GM21529 (cell line): Measurements from ENCODE around the gene ARPC1A.
"Not testable (repeated sequence)": the region's sequence is repeated elsewhere in the genome, so short reads cannot be mapped to it uniquely, and the experiment has no call there.

Experiments used
- ATAC-seq: cut with Tn5 transposase; IDR thresholded peaks from one replicate; pipeline ENCODE4 v1.9.1; 2021; ENCODE audit not compliant: unreplicated experiment

Gene ARPC1A

DNA sequence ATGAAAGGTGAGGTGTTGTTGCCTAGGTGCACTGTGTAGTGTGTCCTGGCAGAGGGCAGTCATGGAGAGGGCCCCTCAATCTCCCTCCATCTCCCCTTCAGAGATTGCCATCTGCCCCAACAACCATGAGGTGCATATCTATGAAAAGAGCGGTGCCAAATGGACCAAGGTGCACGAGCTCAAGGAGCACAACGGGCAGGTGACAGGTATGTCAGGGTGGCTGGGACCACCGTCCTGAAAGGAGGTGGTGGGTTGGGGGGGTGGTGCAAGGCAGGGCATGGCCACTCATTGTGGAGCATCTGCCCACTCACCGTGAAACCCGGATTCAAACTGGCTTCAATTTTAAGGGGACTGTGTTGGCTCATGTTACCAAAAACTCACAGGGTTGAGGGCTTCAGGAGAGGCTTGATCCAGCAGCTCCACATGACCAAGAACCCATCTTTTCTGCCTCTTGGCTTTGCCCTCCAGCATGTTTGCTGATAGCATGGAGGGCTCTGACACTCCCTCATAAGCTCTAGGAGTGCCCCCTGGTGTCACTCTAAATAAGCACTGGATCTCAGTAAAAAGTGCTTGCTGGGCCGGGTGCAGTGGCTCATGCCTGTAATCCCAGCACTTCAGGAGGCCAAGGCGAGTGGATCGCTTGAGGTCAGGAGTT lies 61.0 kb downstream of the ARPC1A start:
- no peak for ATAC-seq

- ATAC-seq = not testable (repeated sequence)
Observed at GRCh38 chr7:99387239-99387635, 61.5 kb downstream of the ARPC1A start.

GRCh38 chr7:99387912-99388311 lies 62.2 kb downstream of the ARPC1A start:
- ATAC-seq = no peak

- ATAC-seq = no peak
Observed at GRCh38 chr7:99389772-99390171, 64.1 kb downstream of the ARPC1A start.

GRCh38 chr7:99390941-99391602 lies 65.4 kb downstream of the ARPC1A start:
- ATAC-seq = no peak

DNA sequence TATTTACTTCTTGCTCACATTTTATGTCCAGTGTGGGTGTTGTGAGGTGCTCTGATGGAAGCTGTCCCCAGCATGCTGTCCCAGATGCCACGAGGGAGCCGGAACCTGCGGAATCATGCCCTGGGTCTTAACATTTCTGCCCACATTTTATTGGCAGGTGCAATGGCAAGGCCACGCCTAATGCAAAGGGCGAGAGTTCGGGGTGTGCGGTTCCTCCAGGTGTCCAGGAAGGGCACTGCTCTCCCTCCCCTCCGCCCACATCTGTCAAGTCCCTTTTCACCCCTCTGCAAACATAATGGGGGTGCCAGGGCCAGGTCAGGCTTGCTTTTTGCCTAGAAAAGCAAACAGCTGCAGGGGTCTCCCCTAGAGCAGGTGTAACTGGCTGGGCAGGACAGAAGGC lies 66.3 kb downstream of the ARPC1A start:
- no peak for ATAC-seq

DNA sequence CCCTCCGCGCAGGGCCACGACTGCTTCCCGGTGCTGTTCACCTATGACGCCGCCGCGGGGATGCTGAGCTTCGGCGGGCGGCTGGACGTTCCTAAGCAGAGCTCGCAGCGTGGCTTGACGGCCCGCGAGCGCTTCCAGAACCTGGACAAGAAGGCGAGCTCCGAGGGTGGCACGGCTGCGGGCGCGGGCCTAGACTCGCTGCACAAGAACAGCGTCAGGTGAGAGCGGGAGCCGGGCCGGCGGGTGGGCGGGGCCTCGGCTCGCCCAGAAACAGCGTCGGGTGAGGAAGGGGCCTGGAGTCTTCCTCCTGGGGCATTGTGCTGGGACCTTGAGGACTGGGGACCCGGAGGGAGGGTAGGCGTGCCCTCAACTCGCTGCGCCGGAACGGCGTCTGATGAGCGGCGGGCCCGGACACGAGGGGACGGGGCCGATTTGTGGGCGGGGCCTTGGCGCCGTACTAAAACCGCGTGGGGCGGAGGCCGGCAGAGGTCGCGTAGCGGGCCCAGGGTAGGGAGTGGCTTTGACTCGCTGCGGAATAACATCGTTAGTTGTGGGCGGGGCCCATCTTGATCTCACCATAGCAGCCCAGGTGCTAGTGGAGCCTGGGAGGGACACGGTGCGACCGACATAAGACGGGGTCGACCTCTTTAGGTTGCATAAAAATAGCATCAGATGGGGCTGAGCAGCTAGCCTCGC lies 67.1 kb downstream of the ARPC1A start:
- ATAC-seq = peak; percentile 57

DNA sequence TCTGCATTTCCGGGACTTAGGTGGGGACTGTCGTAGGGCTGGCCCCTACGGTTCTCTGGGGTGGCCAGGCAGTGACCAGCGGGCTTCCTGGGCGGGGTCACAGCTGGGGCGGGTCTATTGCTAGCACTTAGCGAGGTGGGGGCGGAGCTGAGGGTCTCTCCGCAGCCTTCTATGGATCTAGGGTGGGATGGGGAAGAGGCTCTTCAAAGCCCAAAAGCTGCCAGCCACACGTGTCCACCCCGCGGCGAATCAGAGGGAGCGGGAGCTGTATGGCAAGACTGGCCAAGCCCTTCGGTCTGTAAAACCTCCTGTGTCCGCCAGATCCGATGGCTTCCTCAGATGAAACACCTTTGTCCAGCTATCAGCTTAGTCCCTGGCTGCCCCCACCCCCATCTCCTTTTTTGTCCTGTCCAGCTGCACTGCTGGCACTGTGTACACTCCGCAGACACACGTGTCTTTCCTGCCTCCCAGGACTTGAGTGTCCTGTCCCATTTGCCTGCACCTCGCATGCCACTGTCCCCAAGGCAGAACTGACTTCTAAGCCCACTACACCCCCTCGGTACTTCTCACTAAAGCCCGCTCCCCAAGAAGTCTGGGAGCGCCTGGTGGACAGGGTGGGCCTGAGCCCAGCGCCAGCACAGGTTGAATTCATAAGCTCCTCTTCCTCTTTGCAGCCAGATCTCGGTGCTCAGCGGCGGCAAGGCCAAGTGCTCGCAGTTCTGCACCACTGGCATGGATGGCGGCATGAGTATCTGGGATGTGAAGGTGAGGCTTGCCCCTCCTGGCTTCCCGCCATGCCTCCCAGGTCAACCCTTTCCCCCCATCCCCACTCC lies 67.9 kb downstream of the ARPC1A start:
- peak; percentile 14 for ATAC-seq

- ATAC-seq = no peak
Observed at GRCh38 chr7:99394188-99394502, 68.4 kb downstream of the ARPC1A start.

GRCh38 chr7:99395616-99396327 lies 70.1 kb downstream of the ARPC1A start:
- ATAC-seq = no peak

- no peak for ATAC-seq
Observed at GRCh38 chr7:99396418-99397296, 71.0 kb downstream of the ARPC1A start.

DNA sequence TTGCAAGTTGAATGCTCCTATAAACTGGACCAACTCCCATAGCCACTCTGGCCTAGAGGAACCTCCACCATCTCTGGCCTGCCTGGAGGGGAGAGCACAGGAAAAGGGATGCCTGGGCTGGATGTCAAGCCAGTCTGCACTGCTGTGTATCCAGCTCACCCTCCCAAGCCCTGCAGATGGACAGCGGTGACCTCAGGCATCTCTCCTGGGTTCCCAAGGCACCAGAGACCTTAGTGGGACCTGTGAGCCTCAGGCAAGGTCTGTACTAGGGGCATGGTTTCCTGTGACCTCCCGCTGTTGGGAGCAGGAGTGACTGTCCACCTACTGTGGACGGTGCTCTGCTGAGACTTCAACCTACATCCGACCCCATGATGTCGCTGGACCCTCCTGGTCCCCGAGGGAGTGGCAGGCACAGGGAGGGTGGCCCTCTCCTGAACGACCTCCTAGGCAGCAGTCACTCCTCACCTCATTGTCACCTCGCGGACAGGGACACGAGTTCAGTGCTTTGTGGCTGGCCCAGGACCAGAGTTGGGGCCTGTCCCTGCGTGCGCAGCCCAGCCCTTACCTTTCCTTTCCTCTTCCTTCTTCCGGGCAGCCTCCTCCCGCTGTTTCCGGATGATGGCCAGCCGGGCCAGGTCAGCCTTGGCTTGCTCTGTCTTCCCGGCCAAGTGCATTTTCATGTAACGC lies 71.7 kb downstream of the ARPC1A start:
- ATAC-seq = no peak

GRCh38 chr7:99398891-99399445 lies 73.3 kb downstream of the ARPC1A start:
- ATAC-seq = no peak

DNA sequence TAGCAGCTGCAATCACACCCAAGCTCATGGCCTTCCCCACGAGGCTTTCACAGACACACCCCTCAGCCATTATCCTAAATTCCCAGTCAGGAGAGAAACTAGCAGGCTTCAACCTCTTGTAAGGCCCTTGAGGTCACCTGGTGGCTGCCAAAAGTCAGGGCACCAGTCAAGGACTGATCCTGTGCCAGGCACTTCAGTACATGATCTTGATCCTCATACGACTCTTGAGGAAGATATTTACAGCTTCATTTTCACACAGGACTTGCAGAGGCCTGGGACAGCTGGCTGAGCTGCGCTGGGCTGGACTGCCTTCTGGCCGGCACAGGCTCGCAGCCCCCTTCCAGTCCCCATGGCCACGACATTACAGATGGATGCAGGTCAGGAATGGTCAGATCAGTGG lies 73.9 kb downstream of the ARPC1A start:
- ATAC-seq = no peak

DNA sequence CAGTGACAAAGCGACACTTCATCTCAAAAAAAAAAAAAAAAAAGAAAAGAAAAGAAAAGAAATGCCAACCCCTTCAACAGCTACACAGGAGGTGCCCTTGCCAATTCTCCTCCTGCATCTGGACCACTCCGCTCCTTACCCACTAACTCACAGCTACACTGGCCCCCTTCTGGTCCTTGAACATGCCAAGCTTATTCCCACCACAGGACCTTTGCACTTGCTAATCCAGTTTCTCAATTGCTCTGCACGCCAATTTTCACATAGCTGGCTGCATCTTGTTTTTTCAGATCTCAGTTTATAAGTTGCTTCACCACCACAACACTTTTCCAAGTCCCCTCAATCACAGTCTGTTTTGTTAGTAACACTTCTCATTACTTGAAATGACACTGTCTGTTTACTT lies 77.2 kb downstream of the ARPC1A start:
- no peak for ATAC-seq

- ATAC-seq = no peak
Observed at GRCh38 chr7:99403764-99404163, 78.1 kb downstream of the ARPC1A start.

- no peak for ATAC-seq
Observed at GRCh38 chr7:99404235-99404976, 78.7 kb downstream of the ARPC1A start.

DNA sequence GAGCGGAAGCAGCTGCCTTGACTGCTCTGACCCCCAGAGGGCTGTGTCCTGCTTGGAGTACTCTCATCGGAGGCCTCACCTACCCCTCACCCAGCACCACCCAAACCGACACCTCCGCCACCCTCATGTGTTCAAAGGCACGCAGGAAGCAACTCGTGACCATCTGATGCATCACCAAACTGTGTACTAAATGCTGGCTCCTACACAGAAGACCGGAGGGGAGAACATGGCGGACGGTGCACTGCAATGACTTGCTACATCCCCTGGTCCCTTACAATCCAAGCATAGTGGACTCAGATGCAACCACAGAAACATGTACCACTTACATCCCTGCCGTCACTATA lies 79.3 kb downstream of the ARPC1A start:
- ATAC-seq = no peak

- ATAC-seq = no peak
Observed at GRCh38 chr7:99406557-99406956, 80.9 kb downstream of the ARPC1A start.
